GM19397 (cell line): ENCODE results near the gene FOXD2.

Experiments
- ATAC-seq: cut with Tn5 transposase; IDR thresholded peaks from one replicate; pipeline ENCODE4 v1.9.1; 2021; ENCODE audit warnings: mild to moderate bottlenecking, moderate library complexity; ENCODE audit not compliant: unreplicated experiment

FOXD2 gene

DNA sequence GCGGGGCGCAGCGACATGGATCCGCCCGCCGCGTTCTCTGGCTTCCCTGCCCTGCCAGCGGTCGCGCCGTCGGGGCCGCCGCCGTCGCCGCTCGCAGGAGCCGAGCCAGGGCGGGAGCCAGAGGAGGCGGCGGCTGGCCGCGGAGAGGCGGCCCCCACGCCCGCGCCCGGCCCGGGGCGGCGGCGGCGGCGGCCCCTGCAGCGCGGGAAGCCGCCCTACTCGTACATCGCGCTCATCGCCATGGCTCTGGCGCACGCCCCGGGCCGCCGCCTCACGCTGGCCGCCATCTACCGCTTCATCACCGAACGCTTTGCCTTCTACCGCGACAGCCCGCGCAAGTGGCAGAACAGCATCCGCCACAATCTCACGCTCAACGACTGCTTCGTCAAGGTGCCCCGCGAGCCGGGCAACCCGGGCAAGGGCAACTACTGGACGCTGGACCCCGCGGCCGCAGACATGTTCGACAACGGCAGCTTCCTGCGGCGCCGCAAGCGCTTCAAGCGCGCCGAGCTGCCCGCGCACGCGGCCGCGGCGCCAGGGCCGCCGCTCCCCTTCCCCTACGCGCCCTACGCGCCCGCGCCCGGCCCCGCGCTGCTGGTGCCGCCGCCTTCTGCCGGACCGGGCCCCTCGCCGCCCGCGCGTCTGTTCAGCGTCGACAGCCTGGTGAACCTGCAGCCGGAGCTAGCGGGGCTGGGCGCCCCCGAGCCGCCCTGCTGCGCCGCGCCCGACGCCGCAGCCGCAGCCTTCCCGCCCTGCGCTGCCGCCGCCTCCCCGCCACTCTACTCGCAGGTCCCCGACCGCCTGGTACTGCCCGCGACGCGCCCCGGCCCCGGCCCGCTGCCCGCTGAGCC lies 21.3 kb upstream of the FOXD2 start:
- ATAC-seq = no peak

DNA sequence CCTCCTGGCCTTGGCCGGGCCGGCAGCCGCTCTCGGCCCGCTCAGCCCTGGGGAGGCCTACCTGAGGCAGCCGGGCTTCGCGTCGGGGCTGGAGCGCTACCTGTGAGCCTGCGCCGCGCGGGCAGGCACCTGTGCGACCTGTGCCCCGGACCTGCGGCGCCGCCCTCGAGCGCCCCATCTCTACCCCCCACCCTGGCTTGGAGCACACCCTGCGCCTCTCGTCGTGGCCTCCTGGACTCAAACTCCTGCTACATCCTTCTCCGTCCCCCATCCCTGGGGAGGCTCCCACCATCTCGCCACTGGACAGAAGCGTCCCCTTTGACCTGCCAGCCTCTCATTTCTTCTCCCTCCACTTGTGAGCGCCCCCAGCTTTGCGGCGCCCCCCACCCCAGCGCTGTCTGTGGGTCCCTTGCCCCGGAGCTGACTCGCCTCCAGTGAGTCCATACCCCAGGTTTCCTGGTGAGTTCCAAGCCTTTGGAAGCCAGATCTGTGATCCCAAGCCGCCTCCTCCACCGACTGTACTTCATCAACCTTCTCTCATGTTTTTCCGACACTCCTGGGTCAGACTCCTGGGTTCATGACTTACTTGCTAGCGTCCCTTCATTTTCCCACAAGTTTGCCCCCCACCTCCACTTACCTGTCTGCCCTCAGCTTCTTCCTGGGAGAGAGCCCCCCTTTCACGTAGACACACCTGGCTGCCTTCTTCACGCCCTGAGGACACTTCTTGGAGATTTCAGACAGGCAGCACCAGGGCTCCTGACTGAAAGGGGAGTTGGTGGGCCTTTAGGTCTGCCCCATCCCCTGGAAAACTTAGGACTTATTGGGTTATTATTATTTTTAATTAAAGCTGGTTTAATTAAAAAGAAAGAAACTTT lies 20.4 kb upstream of the FOXD2 start:
- ATAC-seq = no peak

DNA sequence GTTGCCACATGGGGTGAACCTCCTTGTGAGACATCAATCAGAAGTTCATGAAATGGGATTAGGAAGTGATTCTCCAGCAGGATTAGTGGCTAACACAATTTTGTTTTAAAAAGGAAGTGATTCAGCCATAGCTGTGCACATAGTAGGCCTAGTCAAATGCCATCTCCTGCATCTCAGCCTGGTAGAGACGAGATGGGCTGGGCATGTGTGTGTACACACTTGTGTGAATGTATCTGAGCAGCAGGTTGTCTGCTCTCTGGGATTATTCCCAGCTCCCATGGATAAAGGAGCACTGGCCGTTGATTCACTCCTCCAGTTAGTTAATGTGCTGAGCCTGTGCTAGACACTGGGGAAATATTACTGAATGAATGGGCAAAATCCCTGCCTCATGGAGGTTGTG lies 19.7 kb upstream of the FOXD2 start:
- ATAC-seq = no peak

DNA sequence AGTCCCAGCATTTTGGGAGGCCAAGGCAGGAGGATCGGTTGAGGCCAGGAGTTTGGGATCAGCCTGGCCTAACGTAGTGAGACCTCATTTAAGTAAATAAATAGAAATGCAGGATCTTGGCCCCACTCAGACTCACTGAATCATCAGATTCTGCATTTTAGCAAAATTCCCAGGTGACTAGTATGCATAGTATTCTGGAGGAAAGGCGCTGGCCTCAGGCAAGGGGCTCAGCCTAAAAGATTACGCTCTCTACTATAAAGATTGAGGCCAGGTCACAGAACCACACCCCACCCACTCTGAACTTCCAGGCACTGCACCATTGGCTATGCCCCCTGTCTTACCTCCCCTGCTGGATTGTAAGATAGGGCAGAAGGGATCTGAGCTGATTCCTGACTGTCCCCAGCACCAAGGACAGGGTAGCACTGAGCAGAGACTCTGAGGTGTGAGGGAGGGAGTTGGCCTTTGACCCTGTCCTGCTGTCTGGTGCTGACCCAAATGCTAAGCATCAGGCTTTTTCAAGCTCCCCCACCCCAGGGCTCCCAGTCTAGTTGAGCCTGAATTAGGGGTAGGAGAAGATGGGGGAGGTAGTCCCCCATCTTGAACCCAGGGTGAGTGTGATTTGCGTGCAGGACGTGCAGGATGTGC lies 19.0 kb upstream of the FOXD2 start:
- ATAC-seq = no peak

DNA sequence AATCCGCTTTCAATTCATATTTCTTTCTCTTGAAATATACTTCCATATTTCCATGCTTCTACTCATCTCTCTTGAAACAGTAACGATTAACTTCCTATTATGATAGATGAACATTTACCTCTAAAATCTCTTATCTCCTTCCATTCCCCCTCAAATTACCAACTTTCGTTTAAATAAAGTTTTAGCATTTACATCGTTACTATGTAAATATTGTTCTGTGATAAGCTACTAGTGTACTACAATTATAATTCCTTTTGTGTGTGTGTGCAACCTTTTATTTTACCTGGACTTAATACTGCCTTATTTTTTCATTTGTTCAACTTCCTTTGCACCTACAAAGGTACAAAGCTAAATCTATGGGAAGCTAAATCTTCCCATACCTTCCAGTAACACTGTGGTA lies 17.3 kb upstream of the FOXD2 start:
- no peak for ATAC-seq

DNA sequence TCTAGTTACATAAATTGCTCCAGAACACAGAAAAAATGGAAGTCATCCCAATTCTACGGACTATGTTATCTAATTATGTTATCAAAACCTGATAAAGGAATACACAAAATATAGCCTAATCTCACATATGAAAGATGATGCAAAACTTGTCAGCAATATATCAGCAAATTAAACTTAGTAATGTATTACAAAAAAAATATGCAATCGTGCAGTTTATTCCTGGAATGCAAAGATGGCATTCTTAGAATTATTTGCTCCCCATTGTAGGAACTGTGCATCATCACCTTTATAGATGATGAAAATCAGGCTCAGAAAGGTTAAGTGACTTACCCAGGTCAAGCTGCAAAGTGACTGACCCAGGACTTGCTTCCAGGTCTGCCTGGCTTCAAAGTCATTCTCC lies 14.0 kb upstream of the FOXD2 start:
- no peak for ATAC-seq

DNA sequence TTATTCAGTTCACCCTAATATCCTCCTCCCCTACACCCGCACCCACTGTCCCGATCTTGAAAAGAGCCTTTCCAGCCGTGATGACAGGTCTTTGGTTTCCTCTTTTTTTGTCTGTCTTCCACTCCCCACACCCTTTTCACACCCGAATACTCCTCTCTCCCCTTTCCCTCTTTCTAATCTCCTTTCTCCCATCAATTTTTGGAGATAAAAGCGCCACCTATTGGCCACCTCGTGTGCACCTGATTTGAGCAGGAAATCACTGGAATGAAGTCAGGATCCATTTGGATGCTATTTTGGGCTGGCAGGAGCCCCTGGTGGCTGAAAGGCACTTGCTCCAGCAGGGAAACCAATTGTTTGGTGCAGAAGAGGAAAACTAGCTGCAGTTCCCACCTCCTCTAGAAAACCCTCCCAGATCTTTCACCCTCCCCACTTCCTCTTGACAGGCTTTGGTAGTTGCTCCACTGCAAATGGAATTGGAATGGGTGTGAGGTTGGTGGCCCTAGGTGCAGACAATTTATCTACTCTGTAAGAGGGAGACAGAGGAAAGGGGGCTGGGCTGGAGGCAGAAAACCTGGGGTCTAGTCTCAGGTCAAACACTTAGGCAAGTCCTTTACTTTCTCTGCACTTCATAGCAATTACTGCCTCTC lies 13.4 kb upstream of the FOXD2 start:
- no peak for ATAC-seq

DNA sequence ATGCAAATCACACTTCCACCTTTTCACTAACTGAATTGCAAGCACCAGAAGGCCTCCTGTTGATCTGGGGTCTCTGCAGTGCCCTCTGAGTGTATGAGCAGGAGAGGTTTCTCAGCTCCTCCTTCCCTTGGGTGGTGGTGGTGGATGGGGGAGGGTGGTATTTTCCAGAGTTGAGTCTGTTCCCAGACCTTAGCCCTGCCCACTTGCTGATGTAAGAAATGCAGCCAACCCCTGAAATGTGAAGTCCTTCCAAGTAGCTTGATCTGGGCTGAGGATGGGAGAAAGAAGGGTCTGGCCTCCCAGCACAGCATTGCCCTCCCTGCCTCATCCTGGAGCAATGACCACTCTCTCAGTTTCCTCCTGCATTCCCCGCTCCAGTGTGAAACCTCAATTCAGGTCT lies 6.3 kb upstream of the FOXD2 start:
- no peak for ATAC-seq

DNA sequence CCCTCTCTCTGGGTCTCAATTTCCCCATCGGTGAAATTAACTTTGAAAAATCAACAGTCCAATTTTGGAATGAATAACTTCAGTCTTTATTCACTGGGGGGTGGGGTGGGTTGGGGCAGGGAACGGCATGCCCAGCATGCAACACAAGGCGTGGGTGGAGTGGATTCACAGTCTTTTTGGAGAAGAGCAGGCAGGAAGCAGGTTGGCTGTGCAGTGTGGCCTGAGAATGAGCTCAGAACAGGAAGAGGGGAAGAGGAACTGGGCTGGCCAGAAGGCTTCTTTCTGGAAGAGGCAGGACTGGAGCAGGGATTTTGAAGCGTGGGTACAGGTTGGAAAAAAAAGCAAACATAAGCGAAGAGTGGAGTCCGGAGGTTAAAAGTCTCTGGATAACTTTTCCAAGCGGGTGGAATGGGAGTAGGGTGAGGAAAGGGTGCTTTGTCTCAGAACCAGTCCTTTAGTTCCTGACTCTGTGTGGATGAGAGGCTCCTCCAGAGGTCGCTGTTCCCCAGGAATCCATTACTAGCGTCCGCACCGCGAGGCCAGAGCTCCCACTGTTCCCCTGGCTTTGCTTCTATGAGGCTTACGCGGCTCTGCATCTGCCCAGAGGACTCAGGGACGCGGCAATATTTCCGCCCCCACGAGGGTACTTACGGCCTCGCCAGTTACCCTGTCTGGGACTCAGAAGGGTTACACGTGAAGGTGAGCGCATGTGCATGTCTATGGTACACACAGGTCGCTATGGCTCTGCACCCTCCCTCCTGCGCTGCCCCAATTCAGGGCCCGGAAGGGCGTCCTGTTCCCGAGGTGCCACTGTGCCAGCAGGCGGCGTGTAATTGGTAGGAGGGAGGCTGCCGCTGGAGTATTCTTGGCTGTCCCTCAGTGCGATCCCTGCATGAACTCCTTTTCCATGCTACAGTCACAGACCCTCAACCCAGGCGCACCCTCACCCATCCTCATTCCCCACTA lies 5.5 kb upstream of the FOXD2 start:
- ATAC-seq = peak; percentile 34

DNA sequence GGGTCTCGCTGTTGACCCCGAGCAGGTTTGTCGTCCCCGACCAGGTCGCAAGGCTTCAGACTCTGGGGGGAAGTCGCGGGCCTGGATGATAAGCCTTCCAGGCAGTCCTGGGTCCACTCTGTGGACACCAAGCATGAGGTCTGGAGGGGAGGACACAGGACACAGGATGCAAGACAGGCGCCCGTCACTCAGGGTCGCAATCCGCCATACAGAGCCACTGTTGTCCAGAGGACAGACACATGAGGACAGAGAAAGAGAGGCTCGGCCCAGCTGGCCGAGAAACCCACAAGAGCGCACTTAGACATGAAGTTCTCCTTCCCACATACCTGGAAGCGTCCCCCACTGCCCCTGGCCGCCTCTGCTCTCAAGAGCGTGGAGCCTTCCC lies 4.8 kb upstream of the FOXD2 start:
- no peak for ATAC-seq

DNA sequence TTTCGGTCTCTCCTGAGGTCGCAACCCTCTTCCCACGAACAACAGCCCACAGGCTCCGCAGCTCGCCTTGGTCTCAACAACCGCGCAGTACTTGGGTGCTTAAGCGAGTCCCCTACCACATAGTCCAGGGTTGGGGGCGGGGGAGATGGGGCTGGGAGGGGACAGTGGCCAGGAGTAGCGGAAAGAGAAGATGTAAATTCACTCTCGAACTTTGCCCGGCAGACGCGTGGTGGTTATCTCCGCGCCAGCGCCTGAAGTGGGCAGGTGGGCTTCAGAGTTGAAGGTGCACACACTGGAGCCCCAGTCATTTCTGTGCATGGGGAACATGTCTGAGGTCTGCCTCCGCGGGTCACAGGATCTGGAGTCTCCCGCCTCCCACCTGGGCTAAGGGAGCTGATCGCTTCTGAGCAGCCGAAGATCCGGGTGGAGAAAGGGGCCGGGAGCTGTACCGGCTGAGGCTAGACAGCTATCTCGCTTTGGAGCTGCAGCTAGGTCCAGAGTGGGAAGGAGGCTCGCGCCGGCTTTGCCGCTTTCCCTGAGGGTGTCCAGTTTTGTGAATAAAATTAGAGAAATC lies 4.3 kb upstream of the FOXD2 start:
- no peak for ATAC-seq

DNA sequence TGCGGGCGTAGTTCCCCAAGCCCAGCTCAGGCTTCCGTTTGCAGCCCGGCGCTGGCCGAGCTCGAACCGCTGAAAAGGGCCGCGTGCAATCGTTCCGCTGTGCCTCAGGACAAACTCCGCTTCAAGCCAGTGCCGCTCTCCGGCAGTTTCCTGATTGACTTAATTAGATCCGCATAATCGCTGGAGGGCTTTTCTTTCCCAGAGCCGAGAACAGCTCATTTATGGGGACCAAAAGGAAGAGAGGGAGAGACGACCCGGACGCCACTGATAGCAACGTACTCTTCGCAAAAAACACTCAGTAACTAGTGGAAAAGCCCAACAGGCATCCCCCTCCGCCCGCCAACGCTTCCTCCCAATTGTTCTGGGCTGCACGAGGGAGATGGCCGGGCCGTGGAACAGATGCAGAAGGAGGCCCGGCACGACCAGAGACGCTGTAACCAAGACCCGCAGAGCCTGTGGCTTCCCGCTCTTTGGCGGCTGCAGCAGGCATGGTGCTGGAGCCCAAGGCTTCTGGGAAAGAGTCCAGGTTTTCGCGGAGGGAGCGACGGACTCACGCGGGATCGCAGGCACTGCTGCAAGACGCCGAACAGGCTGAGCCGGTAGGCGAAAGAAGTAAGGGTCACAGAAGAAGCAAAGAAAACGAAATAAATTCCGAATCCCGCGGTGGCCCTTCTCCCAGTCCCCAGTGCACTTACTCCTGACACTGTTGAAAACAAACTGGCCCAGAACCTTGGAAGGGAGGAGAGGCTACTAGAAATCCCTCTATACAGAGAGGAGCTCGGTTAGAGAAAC lies 3.6 kb upstream of the FOXD2 start:
- no peak for ATAC-seq

DNA sequence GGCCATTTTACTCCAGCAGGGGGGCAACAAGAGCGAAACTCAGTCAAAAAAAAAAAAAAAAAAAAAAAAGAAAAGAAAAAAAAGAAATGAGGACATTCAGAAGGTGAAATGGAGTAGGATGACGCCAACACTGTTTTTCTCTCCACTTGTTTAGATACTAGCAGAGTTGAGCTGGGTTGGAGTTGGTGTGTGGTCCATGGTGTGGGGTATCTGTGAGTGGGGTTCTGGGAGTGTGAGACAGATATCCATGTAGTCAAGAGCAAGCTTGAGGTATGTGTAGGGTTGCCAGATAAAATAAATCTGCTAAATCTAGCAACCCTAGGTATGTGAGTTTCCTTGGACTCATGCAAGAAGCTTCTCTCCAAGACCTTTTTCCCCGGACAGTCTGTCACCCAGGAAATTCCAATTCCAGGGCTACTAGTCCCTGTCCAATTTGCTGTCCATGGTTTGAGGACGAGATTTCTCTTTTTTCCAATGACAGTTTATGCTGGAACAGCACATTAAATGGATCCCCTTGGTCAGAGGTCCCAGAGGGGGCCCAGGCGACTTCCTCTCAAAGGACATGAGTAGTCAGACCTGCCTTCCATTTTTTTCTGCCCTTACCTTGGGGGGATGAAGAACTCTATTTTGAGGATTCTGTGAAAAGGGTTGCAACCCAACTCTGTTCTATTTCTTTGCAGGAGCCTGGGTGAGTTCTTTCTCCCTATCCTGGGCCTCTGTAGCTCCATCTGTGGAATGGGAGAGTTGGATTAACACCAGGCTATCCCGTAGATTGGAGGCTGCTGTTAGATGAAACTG lies 2.1 kb upstream of the FOXD2 start:
- ATAC-seq = no peak

DNA sequence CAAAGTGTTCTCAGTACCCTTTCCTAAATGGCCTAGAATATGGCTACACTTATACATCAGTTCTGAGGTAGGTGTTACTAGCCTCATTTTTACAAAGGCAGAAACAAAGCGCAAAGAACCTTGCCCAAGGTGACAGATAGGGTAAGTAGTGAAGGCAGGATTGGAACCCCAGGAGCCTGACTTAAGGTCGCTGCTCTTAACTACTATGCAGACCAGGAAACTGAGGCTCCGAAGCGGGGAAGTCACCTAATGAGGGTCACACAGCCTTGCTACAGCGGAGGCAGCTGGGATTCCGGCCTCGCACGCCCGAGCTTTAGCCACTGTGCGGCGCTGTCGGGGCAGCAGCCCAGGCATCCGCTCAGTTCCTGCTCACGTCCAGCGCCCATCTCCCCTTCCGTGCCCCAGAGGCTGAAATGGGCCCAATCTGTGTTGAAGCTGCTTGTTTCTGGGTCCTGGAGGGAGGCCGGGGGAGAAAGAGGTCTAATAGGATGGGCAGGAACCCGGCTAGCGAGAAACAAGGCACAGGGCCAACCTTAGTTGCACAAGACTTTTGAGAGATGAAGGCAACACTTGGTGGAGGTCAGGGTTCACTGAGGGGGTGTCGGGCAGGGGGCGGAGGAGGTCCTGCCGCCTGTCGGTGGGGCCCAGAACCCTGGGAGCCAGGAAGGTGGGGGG lies 1.4 kb upstream of the FOXD2 start:
- ATAC-seq = peak; percentile 30

DNA sequence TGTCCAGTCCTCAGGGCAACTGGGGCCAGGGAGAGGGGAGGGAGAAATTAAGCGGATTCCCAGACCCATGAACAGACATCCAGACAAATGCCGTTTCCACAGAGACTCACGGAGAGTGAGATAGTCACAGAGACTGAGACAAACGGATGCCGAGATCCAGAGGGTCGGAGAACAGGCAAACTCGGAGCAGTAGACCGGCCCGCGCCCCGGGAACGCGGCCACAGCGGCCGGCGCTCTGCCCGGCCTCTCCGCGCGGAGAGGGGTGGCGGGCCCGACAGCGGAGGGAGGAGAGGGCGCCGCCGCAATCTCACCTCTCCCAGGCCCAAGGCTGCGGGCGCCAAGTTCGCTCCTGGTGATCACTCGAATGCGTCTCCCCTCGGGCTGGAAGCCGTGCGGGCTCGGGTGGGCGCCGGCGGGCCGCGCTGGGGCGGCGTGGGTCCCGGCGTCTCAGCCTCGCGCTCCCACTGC lies 831 bp upstream of the FOXD2 start:
- peak; percentile 16 for ATAC-seq

DNA sequence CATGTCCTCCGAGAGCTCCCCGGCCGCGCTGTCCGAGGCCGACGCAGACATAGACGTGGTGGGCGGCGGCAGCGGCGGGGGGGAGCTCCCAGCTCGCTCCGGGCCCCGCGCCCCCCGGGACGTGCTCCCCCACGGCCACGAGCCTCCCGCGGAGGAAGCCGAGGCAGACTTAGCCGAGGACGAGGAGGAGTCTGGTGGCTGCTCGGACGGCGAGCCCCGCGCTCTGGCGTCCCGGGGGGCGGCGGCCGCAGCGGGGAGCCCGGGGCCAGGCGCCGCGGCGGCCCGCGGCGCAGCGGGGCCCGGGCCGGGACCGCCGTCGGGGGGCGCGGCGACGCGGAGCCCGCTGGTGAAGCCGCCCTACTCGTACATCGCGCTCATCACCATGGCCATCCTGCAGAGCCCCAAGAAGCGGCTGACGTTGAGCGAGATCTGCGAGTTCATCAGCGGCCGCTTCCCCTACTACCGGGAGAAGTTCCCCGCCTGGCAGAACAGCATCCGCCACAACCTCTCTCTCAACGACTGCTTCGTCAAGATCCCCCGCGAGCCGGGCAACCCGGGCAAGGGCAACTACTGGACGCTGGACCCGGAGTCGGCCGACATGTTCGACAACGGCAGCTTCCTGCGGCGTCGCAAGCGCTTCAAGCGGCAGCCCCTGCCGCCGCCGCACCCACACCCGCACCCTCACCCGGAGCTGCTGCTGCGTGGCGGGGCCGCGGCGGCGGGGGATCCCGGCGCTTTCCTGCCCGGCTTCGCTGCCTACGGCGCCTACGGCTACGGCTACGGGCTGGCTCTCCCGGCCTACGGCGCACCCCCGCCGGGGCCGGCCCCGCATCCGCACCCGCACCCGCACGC lies 547 bp downstream of the FOXD2 start:
- no peak for ATAC-seq
